Activated CD4-positive, CD25-positive, alpha-beta regulatory T cell treated with anti-CD3 and anti-CD28 coated beads, Interleukin-2, amount 50 U/mL, for 24 hours (primary cell): ENCODE data around the gene PRTN3.
"Not testable (repeated sequence)": the region's sequence is repeated elsewhere in the genome, so short reads cannot be mapped to it uniquely, and the experiment has no call there.

Source experiments
- ATAC-seq, 2 donors: fragments of 150-1000 bp; cut with Tn5 transposase; one replicate each; pipeline ENCODE4 v1.10.0; 2021; ENCODE audit warnings: mild to moderate bottlenecking in 1 of 2, moderate library complexity in 1 of 2

Gene PRTN3

DNA sequence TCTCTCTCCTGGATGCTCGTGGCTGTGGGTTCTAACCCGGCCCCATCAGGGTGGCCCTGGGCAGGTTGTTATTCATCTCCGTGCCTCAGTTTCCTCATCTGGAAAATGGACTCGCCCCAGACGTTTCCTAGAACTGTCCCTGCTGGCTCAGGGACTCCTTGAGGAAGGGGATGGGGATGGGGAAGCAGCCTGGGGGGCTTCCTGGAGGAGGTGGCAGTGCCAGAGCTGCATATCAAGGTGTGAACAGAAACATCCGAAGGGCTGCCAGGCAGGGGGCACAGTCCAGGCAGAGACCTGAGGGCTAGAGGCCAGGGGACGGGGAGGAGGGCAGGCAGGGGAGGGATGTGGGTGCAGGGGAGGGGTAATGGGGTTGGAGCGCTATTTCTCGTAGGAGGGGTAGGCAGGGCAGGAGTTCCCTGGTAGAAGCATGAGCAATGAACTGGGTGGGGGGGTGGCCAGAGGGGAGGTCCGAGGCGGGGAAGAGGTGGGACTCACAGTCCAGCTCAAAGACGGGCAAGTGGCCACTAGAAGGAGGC lies 7.7 kb downstream of the PRTN3 start:
- no peak for ATAC-seq

DNA sequence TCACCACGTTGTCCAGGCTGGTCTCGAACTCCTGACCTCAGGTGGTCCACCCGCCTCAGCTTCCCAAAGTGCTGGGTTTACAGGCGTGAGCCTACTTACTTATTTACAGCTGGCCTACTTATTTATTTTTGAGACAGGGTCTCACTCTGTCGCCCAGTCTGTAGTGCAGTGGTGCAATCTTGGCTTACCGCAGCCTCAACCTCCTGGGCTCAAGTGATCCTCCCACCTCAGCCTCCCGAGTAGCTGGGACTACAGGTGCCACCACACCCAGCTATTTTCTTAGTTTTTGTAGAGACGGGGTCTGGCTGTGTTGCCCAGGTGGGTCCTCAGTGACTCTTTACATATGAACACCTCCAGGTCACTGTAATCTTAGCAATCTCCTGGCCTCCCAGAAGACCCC lies 8.4 kb downstream of the PRTN3 start:
- ATAC-seq: not testable (repeated sequence)

DNA sequence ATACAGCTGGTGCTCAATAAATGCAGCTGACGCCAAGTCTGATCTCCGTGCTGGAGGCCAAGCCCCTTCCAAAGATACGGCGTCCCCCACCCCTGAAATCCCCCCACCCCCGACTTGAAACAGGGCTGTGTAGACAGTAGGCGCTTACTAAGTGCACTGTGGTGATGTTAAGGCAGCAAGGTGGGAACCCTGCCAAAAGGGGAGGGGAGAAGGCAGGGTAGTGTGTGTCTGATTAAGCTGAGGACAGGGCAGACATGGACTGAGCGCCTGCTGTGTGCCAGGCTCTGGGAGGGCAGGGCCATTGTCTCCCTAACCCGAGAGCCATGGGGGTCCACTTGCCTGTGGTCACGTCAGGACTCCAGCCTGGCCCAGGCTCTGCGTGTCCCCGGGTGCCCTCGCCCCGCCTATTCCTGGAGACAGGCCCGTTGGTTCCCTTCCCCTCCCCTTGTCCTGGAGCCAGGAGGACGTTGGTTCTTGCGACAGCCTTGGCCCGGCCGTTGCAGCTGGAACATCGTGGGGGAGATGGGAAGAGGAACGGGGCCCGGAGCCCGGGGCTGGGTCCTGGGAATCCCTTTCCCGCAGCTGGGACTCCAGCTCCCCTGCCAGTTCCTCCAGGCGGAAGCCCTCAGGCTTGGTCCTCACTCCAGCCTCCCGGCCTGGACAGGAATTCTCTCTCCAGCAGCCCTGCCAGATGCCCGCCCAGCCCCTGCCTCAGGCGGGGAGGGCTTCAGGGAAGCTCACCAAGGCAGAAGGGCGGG lies 9.6 kb downstream of the PRTN3 start:
- no peak for ATAC-seq

DNA sequence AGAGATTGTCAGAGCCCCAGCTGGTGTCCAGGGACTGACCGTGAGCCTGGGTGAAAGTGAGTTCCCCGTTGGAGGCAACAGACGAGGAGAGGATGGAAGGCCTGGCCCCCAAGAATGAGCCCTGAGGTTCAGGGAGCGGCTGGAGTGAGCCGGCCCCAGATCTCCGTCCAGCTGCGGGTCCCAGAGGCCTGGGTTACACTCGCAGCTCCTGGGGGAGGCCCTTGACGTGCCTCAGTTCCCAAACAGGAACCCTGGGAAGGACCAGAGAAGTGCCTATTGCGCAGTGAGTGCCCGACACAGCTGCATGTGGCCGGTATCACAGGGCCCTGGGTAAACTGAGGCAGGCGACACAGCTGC lies 10.2 kb downstream of the PRTN3 start:
- ATAC-seq: no peak

DNA sequence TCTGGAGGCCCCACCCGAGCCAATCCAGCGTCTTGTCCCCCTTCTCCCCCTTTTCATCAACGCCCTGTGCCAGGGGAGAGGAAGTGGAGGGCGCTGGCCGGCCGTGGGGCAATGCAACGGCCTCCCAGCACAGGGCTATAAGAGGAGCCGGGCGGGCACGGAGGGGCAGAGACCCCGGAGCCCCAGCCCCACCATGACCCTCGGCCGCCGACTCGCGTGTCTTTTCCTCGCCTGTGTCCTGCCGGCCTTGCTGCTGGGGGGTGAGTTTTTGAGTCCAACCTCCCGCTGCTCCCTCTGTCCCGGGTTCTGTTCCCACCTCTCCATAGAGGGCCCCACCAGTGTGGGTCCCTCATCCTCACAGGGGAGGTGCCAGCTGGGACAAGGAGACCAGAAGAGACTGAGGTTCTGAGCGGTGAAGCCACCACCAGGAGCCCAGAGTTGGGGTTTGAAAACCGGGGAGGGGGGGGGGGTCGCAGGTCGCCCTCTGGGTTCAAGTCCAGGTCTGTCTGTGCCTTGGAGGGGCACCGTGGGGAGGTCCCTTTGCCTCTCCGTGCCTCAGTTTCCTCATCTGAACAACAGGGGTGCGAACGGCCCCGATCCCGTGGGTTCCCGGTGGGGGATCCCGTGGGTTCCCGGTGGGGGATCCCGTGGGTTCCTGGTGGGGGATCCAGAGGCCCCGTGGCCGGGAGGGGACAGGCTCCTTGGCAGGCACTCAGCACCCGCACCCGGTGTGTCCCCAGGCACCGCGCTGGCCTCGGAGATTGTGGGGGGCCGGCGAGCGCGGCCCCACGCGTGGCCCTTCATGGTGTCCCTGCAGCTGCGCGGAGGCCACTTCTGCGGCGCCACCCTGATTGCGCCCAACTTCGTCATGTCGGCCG lies 11.6 kb downstream of the PRTN3 start, which contains the start of gene ELANE:
TSS of gene ELANE (plus strand) at position 168 of the 878 bp plus-strand sequence. CDS start at position 194, 26 bp downstream.
- ATAC-seq: no peak

DNA sequence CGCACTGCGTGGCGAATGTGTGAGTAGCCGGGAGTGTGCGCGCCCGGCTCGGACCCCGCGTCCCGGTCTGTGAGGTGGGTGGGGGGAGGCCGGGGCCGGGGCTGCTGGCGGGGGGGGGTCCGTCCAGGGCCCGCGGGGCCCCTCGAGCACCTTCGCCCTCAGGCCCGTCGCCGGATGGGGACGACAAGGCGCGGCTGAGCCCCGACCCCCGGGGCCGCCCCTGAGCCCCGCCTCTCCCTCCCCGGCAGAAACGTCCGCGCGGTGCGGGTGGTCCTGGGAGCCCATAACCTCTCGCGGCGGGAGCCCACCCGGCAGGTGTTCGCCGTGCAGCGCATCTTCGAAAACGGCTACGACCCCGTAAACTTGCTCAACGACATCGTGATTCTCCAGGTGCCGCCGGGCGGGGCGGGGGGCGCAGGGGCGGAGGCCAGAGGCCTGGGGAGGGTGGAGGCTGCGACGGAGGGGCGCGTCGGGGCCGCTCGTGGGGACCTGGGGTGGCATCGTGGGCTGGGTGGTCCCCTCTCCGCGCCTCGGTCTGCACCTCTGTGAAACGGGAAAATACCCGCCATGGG lies 12.3 kb downstream of the PRTN3 start:
- ATAC-seq: no peak

DNA sequence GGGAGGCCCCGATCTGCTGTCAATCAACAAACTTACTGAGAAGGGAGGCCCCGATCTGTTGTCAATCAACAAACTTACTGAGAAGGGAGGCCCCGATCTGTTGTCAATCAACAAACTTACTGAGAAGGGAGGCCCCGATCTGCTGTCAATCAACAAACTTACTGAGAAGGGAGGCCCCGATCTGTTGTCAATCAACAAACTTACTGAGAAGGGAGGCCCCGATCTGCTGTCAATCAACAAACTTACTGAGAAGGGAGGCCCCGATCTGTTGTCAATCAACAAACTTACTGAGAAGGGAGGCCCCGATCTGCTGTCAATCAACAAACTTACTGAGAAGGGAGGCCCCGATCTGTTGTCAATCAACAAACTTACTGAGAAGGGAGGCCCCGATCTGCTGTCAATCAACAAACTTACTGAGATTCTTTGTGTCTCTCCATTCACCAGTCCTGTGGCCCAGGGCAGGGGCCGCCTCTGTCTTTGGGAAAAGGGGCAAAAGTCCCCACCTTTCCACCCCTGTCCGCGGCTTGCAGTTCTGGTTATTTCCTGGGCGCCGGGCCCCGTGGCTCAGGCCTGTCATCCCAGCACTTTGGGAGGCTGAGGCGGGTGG lies 12.9 kb downstream of the PRTN3 start:
- not testable (repeated sequence) for ATAC-seq

DNA sequence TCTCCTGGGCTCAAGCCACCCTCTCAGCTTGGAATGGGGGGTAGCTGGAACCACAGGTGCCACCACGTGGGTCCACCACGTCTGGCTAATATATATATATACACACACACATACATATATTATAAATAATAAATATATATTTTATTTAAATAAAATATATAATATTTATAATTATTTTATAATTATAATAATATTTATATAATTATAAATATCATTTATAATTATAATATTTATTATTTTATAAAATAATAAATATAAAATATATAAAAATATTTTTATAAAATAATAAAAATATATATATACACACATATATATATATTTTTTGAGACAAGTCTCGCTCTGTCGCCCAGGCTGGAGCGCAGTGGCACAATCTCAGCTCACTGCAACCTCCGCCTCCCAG lies 13.8 kb downstream of the PRTN3 start:
- ATAC-seq: no peak

DNA sequence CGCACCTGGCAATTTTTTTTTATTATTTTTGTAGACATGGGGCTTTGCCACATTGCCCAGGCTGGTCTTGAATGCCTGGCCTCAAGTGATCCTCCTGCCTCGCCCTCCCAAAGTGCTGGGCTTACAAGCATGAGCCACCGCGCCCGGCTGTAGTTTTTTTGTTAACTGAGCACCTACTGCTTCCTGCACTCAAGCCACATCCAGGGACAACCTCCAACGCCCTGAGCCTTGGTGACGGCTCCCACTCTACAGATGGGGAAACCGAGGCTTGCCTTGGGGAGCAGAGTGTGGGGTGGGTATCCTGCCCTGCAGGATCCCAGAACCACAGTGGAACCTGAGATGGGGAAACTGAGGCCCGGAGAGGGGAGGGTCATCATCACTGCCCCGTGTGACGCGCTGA lies 14.3 kb downstream of the PRTN3 start:
- no peak for ATAC-seq

DNA sequence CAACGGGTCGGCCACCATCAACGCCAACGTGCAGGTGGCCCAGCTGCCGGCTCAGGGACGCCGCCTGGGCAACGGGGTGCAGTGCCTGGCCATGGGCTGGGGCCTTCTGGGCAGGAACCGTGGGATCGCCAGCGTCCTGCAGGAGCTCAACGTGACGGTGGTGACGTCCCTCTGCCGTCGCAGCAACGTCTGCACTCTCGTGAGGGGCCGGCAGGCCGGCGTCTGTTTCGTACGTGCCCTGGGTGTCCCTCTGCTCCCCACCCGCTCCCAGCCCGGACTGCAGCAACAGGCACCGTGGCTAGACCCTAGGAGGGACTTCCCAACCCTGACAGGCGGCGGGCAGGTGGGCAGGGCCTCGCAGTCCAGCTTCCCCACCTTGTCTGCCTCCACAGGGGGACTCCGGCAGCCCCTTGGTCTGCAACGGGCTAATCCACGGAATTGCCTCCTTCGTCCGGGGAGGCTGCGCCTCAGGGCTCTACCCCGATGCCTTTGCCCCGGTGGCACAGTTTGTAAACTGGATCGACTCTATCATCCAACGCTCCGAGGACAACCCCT lies 14.8 kb downstream of the PRTN3 start:
- no peak for ATAC-seq

DNA sequence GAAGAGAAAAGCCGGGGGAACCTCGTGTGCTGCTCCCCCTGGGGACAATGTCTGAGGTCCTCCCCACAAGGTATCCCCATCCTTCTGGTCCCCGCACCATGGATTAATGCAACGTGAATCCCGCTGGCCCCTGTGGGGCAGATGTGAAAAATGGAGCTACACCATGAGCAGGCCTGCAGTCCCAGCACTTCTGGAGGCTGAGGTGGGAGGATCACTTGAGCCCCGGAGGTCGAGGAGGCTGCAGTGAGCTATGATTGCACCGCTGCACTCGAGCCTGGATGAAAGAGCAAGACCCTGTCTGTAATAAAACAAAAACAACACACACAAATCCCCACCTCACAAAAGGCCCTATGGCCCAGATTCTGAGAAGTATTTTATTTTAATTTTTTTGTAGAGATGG lies 17.5 kb downstream of the PRTN3 start:
- no peak for ATAC-seq

DNA sequence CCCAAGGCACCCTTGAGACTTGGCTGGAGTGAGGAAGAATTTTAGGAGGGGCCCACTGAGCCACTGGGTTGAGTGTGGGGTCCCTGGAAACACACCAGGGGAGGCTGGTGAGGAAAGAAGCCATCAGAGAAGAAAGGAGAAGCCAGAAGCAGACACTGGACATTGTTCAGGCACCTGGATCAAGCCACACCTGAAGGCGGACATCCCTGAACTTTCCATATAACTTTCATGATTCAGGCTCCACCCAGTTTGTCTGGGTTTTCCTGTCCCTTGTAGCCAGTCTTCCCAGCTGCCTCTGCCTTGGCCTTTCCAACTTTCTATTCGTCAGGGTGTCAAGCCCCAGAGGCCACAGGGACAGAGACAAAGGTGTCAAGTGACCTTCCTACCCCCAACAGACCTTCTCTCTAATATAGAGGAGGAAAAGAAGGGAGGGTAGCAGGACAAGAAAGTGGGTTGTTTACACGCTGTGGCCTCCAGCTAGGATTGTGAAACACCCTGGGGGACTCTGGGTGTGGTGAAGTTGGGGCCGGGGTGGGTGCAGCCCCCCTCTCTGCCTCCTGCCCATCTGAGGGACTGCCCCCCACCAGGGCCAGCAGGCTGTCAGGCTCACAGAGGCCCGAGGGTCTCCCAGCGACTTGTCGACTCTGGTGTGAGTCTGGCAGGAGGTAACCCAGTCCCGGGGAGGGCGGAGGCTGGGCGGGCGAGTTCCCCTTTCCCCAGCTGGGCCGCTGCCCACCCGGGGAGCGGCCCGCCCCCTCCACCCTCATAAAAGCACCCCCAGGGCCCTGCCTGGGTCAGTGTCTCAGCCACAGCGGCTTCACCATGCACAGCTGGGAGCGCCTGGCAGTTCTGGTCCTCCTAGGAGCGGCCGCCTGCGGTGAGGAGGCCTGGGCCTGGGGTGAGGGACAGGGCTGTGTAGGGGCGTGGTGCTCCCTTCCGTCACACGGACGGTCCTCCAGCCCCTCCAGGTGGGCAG lies 18.4 kb downstream of the PRTN3 start, which contains the start of gene CFD:
TSS of gene CFD (plus strand) at position 797 of the 976 bp plus-strand sequence. CDS start at position 823, 26 bp downstream.
- ATAC-seq: no peak

DNA sequence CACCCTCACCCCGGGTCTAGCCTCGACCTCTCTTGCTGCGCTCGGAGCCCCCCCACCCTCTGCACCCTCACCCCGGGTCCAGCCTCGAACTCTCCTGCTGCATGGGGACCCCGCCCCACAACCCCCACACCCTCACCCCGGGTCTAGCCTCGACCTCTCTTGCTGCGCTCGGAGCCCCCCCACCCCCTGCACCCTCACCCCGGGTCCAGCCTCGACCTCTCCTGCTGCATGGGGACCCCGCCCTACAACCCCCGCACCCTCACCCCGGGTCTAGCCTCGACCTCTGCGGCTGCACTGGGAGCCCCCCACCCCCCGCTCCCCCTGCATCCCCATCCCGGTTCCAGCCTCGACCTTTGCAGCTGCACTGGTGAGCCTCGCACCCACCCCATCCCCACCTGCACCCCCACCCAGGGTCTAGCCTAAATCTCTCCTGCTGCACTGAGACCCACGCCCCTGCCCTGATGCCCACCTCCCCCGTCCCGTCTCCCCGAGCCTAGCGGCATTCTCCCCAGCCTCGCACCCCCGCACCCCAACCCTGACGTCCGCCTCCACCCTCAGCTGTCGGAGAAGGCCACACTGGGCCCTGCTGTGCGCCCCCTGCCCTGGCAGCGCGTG lies 20.4 kb downstream of the PRTN3 start:
- no peak for ATAC-seq

DNA sequence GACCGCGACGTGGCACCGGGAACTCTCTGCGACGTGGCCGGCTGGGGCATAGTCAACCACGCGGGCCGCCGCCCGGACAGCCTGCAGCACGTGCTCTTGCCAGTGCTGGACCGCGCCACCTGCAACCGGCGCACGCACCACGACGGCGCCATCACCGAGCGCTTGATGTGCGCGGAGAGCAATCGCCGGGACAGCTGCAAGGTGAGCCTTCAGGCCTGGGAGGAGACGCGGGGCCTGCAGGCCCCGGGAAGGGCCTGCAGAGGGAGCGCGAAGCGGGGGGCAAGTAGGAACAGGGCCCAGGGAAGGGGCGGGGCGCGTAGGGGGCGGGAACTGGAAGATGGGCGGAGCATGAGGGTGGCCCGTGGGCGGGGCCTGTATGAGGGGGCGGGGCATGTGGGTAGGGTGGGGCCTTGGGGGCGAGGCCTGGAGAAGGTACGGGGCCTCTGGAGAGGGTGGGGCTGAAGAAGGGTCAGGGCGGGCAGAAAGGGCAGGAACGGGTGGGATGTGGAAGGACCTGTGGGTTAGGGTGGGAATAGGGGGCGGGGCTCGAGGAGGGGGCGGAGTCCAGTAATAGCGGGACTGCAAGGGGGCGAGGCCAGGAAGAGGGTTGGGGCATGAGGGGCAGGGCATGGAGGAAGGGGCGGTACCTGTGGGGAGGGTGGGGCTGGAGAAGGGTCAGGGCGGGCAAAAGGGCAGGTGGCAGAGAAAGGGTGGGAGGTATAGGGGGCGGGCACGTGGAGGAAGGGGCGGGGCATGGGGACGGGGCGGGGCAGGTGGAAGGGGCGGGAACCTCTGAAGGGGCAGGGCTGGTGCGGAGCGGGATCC lies 21.2 kb downstream of the PRTN3 start:
- peak; percentile 24 to 26 for ATAC-seq

DNA sequence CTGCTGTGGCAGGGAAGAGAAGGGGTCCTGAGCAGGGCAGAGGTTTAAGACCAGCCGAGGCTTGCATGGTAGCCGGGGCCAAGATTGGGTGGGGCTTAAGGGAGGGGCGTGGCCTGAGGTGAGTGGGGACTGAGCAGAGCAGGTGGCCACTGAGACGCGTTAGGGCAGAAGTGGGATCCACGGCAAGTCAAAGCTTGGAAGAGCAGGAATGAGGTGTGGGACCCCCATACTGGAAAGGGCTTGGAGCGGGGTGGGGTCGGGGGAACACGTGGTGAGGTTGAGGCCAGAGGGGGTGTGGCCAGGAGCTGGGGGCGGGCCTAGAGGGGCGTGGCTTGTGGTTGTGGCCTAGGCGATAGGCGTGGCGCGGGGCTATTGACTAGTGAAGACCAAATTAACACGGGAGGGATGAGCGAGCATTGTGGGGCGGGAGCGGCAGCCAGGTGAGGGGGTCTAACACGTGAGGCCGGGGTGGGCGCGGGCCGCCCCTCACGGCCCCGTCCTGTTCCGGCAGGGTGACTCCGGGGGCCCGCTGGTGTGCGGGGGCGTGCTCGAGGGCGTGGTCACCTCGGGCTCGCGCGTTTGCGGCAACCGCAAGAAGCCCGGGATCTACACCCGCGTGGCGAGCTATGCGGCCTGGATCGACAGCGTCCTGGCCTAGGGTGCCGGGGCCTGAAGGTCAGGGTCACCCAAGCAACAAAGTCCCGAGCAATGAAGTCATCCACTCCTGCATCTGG lies 21.9 kb downstream of the PRTN3 start:
- ATAC-seq: peak; percentile 46 to 63

DNA sequence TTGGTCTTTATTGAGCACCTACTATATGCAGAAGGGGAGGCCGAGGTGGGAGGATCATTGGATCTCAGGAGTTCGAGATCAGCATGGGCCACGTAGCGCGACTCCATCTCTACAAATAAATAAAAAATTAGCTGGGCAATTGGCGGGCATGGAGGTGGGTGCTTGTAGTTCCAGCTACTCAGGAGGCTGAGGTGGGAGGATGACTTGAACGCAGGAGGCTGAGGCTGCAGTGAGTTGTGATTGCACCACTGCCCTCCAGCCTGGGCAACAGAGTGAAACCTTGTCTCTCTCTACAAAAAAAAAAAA lies 22.5 kb downstream of the PRTN3 start:
- no peak for ATAC-seq

DNA sequence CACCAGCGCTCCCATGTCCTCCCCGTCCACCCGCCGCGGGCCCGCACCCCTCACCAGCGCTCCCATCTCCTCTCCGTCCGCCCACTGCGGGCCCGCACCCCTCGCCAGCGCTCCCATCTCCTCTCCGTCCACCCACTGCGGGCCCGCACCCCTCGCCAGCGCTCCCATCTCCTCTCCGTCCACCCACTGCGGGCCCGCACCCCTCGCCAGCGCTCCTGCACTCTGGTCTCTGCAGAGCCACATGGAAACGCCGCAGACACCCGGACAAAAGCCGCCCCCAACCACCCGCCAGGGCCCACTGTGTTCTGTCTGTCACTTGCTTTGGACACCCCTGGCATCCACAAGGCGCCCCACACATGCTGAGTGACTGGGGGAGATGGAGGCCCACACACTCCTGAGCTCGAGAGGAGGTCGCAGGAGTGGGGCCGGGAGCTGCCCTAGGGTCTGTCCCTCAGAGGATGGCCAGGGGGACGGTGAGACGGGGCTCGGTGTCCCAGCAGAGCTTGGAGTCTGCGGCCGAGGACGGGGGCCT lies 26.0 kb downstream of the PRTN3 start:
- no peak for ATAC-seq

DNA sequence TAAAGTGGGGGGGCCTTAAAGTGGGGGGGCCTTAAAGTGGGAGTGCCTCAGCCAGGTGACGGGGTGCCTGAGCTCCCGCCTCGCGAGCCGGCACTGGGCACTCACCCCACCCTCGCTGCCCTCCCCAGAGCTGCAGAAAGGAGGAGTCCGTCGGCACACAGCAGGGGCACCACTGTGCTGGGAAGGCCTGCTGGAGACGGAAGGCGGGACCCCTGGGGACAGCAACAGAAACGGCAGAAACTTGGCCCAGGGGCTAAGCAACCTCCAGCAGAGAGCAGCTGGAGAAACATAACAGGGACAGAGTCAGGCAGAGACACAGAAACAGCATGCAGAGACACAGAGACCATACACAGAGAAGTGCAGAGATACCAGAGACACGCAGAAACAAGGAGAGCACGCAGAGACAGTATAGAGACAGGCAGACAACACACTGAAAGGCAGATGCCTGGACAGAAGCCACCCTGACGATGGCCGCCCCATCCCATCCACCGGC lies 26.5 kb downstream of the PRTN3 start:
- no peak for ATAC-seq
